Measurements from ENCODE around the gene CRYBG2. TPM values are rescaled to one million over a fixed set of nuclear protein-coding genes. Genes with fewer than 3 reads are reported as not detected.

Gene CRYBG2
- polyA plus RNA-seq, 3 donors = 0.52 TPM; not detected in 2

- H3K27ac Mint-ChIP-seq = no peak overlapping the region
- peaks cover 33% of the 10 kb centered on the region for H3K4me1 Mint-ChIP-seq
- TF ChIP-seq CTCF (IDR thresholded peaks at IDR 0.05) = no peak
- Histone ChIP-seq H3K27me3 (ENCODE audit: control insufficient read depth in 2 of 2, insufficient read depth in 2 of 2, low read length in 2 of 2) (no peaks in the 10 kb centered on the region), H3K4me2 (replicated peaks; ENCODE audit: extremely low read depth, low read length, poor library complexity, severe bottlenecking) (no peak overlapping the region), H3K79me2 (ENCODE audit: insufficient read depth, low read length) (no peaks in the 10 kb centered on the region), H3K27ac (ENCODE audit: low read depth in 1 of 2, low read length in 2 of 2) (no peak overlapping the region), H3K4me1 (ENCODE audit: control insufficient read depth in 1 of 2, insufficient read depth in 2 of 2, low read length in 2 of 2) (peaks cover 3 to 18% of the 10 kb centered on the region in 2 donors), H3K36me3 (replicated peaks in 1 of 2; ENCODE audit: control insufficient read depth in 1 of 2, insufficient read depth in 2 of 2, low read length in 2 of 2) (no peaks in the 10 kb centered on the region), H4K20me1 (ENCODE audit: insufficient read depth, low read length) (no peaks in the 10 kb centered on the region), H3K4me3 (replicated peaks in 1 of 3; ENCODE audit: low read depth in 2 of 3, low read length in 3 of 3) (no peak overlapping the region), H3K9me3 (replicated peaks in 1 of 2; ENCODE audit: control insufficient read depth in 1 of 2, insufficient read depth in 1 of 2, low read length in 2 of 2) (no peaks in the 10 kb centered on the region), H3K9ac (ENCODE audit: insufficient read depth, low read length, poor library complexity, severe bottlenecking) (no peak overlapping the region), H2AFZ (ENCODE audit: insufficient read depth, low read depth, low read length, poor library complexity, severe bottlenecking) (no peak overlapping the region)
- no peak for DNase-seq
- intact Hi-C loops (cut with micrococcal nuclease) = no loop called here
- peaks cover 0 to 3% (median 0%) of the 10 kb centered on the region in 7 donors for H3K9me3 Mint-ChIP-seq
- H3K27me3 Mint-ChIP-seq (ENCODE audit: low read depth in 3 of 3) = peaks cover 13 to 30% (median 14%) of the 10 kb centered on the region in 3 donors
- no peaks in the 10 kb centered on the region for H3K36me3 Mint-ChIP-seq
- H3K4me3 Mint-ChIP-seq = no peak overlapping the region
- WGBS (ENCODE audit: insufficient coverage) = 92% methylated on average over 4 of the region's 5 CpGs
Measured at GRCh38 chr1:26372039-26372438, 18.1 kb upstream of the CRYBG2 start.

GRCh38 chr1:26370591-26371382, 16.9 kb upstream of the CRYBG2 start:
- Histone ChIP-seq H3K79me2 (ENCODE audit: insufficient read depth, low read length) (no peaks in the 10 kb centered on the region), H3K27me3 (ENCODE audit: control insufficient read depth in 2 of 2, insufficient read depth in 2 of 2, low read length in 2 of 2) (no peaks in the 10 kb centered on the region), H3K4me2 (replicated peaks; ENCODE audit: extremely low read depth, low read length, poor library complexity, severe bottlenecking) (no peak overlapping the region), H2AFZ (ENCODE audit: insufficient read depth, low read depth, low read length, poor library complexity, severe bottlenecking) (no peak overlapping the region), H3K4me1 (ENCODE audit: control insufficient read depth in 1 of 2, insufficient read depth in 2 of 2, low read length in 2 of 2) (peaks cover 3 to 13% of the 10 kb centered on the region in 2 donors), H4K20me1 (ENCODE audit: insufficient read depth, low read length) (no peaks in the 10 kb centered on the region), H3K4me3 (replicated peaks in 1 of 3; ENCODE audit: low read depth in 2 of 3, low read length in 3 of 3) (no peak overlapping the region), H3K27ac (ENCODE audit: low read depth in 1 of 2, low read length in 2 of 2) (no peak overlapping the region), H3K9ac (ENCODE audit: insufficient read depth, low read length, poor library complexity, severe bottlenecking) (no peak overlapping the region), H3K9me3 (replicated peaks in 1 of 2; ENCODE audit: control insufficient read depth in 1 of 2, insufficient read depth in 1 of 2, low read length in 2 of 2) (no peaks in the 10 kb centered on the region), H3K36me3 (replicated peaks in 1 of 2; ENCODE audit: control insufficient read depth in 1 of 2, insufficient read depth in 2 of 2, low read length in 2 of 2) (no peaks in the 10 kb centered on the region)
- intact Hi-C loops (cut with micrococcal nuclease) = no loop called here
- 30% methylated on average over 4 of the region's 6 CpGs for WGBS (ENCODE audit: insufficient coverage)
- no peak for TF ChIP-seq CTCF (IDR thresholded peaks at IDR 0.05)
- H3K36me3 Mint-ChIP-seq = no peaks in the 10 kb centered on the region
- H3K9me3 Mint-ChIP-seq = peaks cover 0 to 3% (median 0%) of the 10 kb centered on the region in 7 donors
- H3K4me1 Mint-ChIP-seq = peaks cover 28% of the 10 kb centered on the region
- peaks cover 17 to 34% (median 19%) of the 10 kb centered on the region in 3 donors for H3K27me3 Mint-ChIP-seq (ENCODE audit: low read depth in 3 of 3)
- peak overlapping the region in 1 of 2 donors; percentile 18 for H3K4me3 Mint-ChIP-seq
- peak overlapping the region in 1 of 7 donors; percentile 41 for H3K27ac Mint-ChIP-seq
- DNase-seq = no peak

Data from CD14-positive monocyte (primary cell).